ENCODE data around the gene CBLC.

DNA sequence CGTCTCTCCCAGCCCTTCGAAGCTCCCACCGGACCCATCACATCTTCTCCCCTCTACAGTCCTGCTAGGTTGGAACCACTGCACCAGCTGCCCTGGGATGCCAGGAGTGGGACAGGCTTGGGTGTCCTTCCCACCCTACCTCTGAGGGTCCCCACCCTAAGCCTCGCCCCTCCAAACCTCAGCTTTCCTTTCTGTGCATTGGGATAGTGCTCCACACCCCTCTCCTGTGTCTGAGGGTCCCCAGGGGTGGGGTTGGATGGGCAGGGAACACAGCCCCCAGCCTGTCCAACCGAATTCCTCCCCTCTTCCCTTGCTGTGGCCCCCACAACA, 31.1 kb upstream of the CBLC start:
- TF ChIP-seq, protein P1, sequence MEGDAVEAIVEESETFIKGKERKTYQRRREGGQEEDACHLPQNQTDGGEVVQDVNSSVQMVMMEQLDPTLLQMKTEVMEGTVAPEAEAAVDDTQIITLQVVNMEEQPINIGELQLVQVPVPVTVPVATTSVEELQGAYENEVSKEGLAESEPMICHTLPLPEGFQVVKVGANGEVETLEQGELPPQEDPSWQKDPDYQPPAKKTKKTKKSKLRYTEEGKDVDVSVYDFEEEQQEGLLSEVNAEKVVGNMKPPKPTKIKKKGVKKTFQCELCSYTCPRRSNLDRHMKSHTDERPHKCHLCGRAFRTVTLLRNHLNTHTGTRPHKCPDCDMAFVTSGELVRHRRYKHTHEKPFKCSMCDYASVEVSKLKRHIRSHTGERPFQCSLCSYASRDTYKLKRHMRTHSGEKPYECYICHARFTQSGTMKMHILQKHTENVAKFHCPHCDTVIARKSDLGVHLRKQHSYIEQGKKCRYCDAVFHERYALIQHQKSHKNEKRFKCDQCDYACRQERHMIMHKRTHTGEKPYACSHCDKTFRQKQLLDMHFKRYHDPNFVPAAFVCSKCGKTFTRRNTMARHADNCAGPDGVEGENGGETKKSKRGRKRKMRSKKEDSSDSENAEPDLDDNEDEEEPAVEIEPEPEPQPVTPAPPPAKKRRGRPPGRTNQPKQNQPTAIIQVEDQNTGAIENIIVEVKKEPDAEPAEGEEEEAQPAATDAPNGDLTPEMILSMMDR (IDR thresholded peaks at IDR 0.05): no peak
- TF ChIP-seq POLR2A (IDR thresholded peaks at IDR 0.05): no peak

All from lower leg skin (tissue), 3 donors.